Glomerular endothelial cell (primary cell): ENCODE results near the gene EFEMP2. TPM values are rescaled to one million over a fixed set of nuclear protein-coding genes. Genes with fewer than 3 reads are reported as not detected.
A peak's percentile ranks its signal among the peaks of the same experiment; 100 is the strongest.
"Not testable (repeated sequence)": the region's sequence is repeated elsewhere in the genome, so short reads cannot be mapped to it uniquely, and the experiment has no call there.

ENCODE experiments used
- DNase-seq: peaks from one replicate; pipeline ENCODE4 v3.0.0-alpha.2; 2011; ENCODE audit warnings: low read depth, low spot score; ENCODE audit errors: extremely low read depth
- total RNA-seq: library from RNA; depleted of rRNA; stranded (reverse); fragments of >200 nt; gene quantifications from 2 replicates; pipeline ENCODE4 v1.2.3, GENCODE V29; 2015

The EFEMP2 gene
- total RNA-seq, 1 donor from 2014 or later, result 81.9 TPM

- DNase-seq, result peak; percentile 45
Measured at GRCh38 chr11:65833297-65834030, 39.1 kb downstream of the EFEMP2 start, which contains the start of gene SNX32. TSS of gene SNX32 (plus strand) at chr11:65833963. CDS start at chr11:65834066, 103 bp downstream.

- not testable (repeated sequence) for DNase-seq
Measured at GRCh38 chr11:65832231-65832630, 40.4 kb downstream of the EFEMP2 start.

- DNase-seq, result no peak
Measured at GRCh38 chr11:65829459-65829858, 43.1 kb downstream of the EFEMP2 start.

- DNase-seq, result no peak
Measured at GRCh38 chr11:65826984-65827735, 45.4 kb downstream of the EFEMP2 start.

- DNase-seq, result no peak
Measured at GRCh38 chr11:65822776-65823528, 49.6 kb downstream of the EFEMP2 start.

- DNase-seq, result no peak
Measured at GRCh38 chr11:65821107-65821506, 51.5 kb downstream of the EFEMP2 start.

- DNase-seq, result peak; percentile 22
Measured at GRCh38 chr11:65817835-65818680, 54.5 kb downstream of the EFEMP2 start.

GRCh38 chr11:65817312-65817834 is 55.2 kb downstream of the EFEMP2 start:
- no peak for DNase-seq

GRCh38 chr11:65816696-65817095 is 55.9 kb downstream of the EFEMP2 start:
- DNase-seq, result no peak

Other genes with a start within 250 kb of the EFEMP2 start
- 60.7 and 102 TPM in 2 replicates for gene SIPA1, start 234.7 kb downstream of the EFEMP2 start, total RNA-seq
- 89.0 and 118 TPM in 2 replicates for gene RELA, start 209.9 kb downstream of the EFEMP2 start, total RNA-seq
- 38.9 and 47.5 TPM in 2 replicates for gene KAT5, start 160.5 kb downstream of the EFEMP2 start, total RNA-seq
- gene RNASEH2C, start 152.0 kb downstream of the EFEMP2 start, total RNA-seq, result 76.5 and 87.6 TPM in 2 replicates
- 15.8 and 18.8 TPM in 2 replicates for gene AP5B1, start 91.8 kb downstream of the EFEMP2 start, total RNA-seq
- not detected in 2 replicates for gene OVOL1, start 85.7 kb downstream of the EFEMP2 start, total RNA-seq
- 0.63 TPM in 1 of 2 replicates, not detected in the other for gene SNX32, start 38.8 kb downstream of the EFEMP2 start, total RNA-seq
- 2,090 and 2,212 TPM in 2 replicates for gene CFL1, start 14.6 kb downstream of the EFEMP2 start, total RNA-seq
- 50.4 and 63.4 TPM in 2 replicates for gene MUS81, start 12.4 kb downstream of the EFEMP2 start, total RNA-seq
- gene CTSW, start 7.0 kb upstream of the EFEMP2 start, total RNA-seq, result 0.35 TPM in 1 of 2 replicates, not detected in the other
- gene FIBP, start 15.7 kb upstream of the EFEMP2 start, total RNA-seq, result 131 and 158 TPM in 2 replicates
- gene CCDC85B, start 17.9 kb upstream of the EFEMP2 start, total RNA-seq, result 201 and 204 TPM in 2 replicates
- gene FOSL1, start 27.6 kb upstream of the EFEMP2 start, total RNA-seq, result 71.4 and 97.8 TPM in 2 replicates
- gene C11orf68, start 46.3 kb upstream of the EFEMP2 start, total RNA-seq, result 19.6 and 30.0 TPM in 2 replicates
- gene DRAP1, start 46.6 kb upstream of the EFEMP2 start, total RNA-seq, result 144 and 185 TPM in 2 replicates
- gene TSGA10IP, start 72.7 kb upstream of the EFEMP2 start, total RNA-seq, result not detected in 2 replicates
- 34.8 and 60.1 TPM in 2 replicates for gene SART1, start 88.9 kb upstream of the EFEMP2 start, total RNA-seq
- 27.1 and 42.8 TPM in 2 replicates for gene EIF1AD, start 129.4 kb upstream of the EFEMP2 start, total RNA-seq
- gene BANF1, start 129.7 kb upstream of the EFEMP2 start, total RNA-seq, result 55.3 and 90.4 TPM in 2 replicates
- 0.29 and 0.82 TPM in 2 replicates for gene CST6, start 139.2 kb upstream of the EFEMP2 start, total RNA-seq
- gene CATSPER1, start 153.7 kb upstream of the EFEMP2 start, total RNA-seq, result 0.82 TPM in 1 of 2 replicates, not detected in the other
- gene GAL3ST3, start 176.4 kb upstream of the EFEMP2 start, total RNA-seq, result 0.23 TPM in 1 of 2 replicates, not detected in the other
- 129 and 162 TPM in 2 replicates for gene SF3B2, start 179.6 kb upstream of the EFEMP2 start, total RNA-seq
- 40.0 and 74.4 TPM in 2 replicates for gene PACS1, start 197.5 kb upstream of the EFEMP2 start, total RNA-seq